Suprapubic skin (tissue), 4 donors: ENCODE results near the gene MARCHF10. TPM values are rescaled to one million over a fixed set of nuclear protein-coding genes. Genes with fewer than 3 reads are reported as not detected.
A peak's percentile ranks its signal among the peaks of the same experiment; 100 is the strongest.

Experiments used
- DNase-seq, 2 donors: peaks; one replicate each; pipeline ENCODE4 v3.0.0-alpha.2; 2019; ENCODE audit warnings: low spot score in 2 of 2
- H3K27ac ChIP-seq: fragments of 200-600 bp; sonication (generic); one replicate; pipeline ENCODE4 v1.5.1; 2019
- H3K27me3 ChIP-seq: fragments of 200-600 bp; sonication (generic); one replicate; pipeline ENCODE4 v1.5.1; 2019
- H3K36me3 ChIP-seq: fragments of 200-600 bp; sonication (generic); one replicate; pipeline ENCODE4 v1.5.1; 2019
- H3K4me1 ChIP-seq: fragments of 200-600 bp; sonication (generic); one replicate; pipeline ENCODE4 v1.5.1; 2019
- H3K4me3 ChIP-seq: fragments of 200-600 bp; sonication (generic); one replicate; pipeline ENCODE4 v1.5.1; 2019; ENCODE audit warnings: mild to moderate bottlenecking
- H3K9me3 ChIP-seq: fragments of 200-600 bp; sonication (generic); one replicate; pipeline ENCODE4 v1.5.1; 2019
- CTCF ChIP-seq, 2 donors: fragments of 200-600 bp in 1 of 2; fragments of 450-650 bp in 1 of 2; sonication (generic) in 1 of 2; IDR thresholded peaks; one replicate each; pipeline ENCODE4 v1.5.1; 2016 to 2019; ENCODE audit warnings: antibody characterized with exemption in 2 of 2, mild to moderate bottlenecking in 1 of 2, moderate library complexity in 1 of 2
- EP300 ChIP-seq: sonication (generic); formaldehyde crosslinking; IDR thresholded peaks from one replicate; pipeline ENCODE4 v1.6.1; 2017; ENCODE audit warnings: antibody characterized with exemption
- POLR2A ChIP-seq, 2 donors: fragments of 450-650 bp; IDR thresholded peaks; one replicate each; pipeline ENCODE4 v1.6.1; 2017; ENCODE audit warnings: antibody characterized with exemption in 2 of 2, mild to moderate bottlenecking in 2 of 2, moderate library complexity in 2 of 2
- POLR2AphosphoS5 ChIP-seq, 3 donors: sonication (generic); formaldehyde crosslinking; IDR thresholded peaks; one replicate each; pipeline ENCODE4 v1.6.1; 2017; ENCODE audit warnings: antibody characterized with exemption in 3 of 3
- WGBS: methylation state at CpG from one replicate; pipeline ENCODE4 v1.1.5; 2018; 5-methylcytosine and 5-hydroxymethylcytosine counted together
- total RNA-seq, 4 donors: library from RNA; depleted of rRNA; stranded (reverse); fragments of >200 nt; gene quantifications; one replicate each; pipeline ENCODE4 v1.1.0, GENCODE V29; 2016

Gene MARCHF10
- not detected for total RNA-seq

- 15% methylated on average over 56 of the region's 57 CpGs for WGBS
- Histone ChIP-seq H3K4me3 (peak within 1 kb of the TSS; percentile 27), H3K4me1 (peaks cover 8% of the 10 kb centered on the region), H3K36me3 (no peaks in the 10 kb centered on the region), H3K9me3 (no peaks in the 10 kb centered on the region), H3K27me3 (peaks cover 15% of the 10 kb centered on the region), H3K27ac (no peak within 1 kb of the TSS)
- DNase-seq: no peak
- no peak for TF ChIP-seq CTCF (IDR thresholded peaks at IDR 0.05)
- no peak for TF ChIP-seq POLR2A (IDR thresholded peaks at IDR 0.05)
- TF ChIP-seq EP300: no peak
- no peak for TF ChIP-seq POLR2AphosphoS5 (IDR thresholded peaks at IDR 0.05)
Measured at GRCh38 chr17:62807812-62808575, at the start of gene MARCHF10. TSS of gene MARCHF10 (minus strand) at chr17:62808314. CDS start at chr17:62801735, 6,579 bp downstream.

GRCh38 chr17:62857526-62857925 is 49.4 kb upstream of the MARCHF10 start:
- H3K27me3 ChIP-seq: no peaks in the 10 kb centered on the region
- DNase-seq: no peak
- H3K9me3 ChIP-seq: no peaks in the 10 kb centered on the region
- 86% methylated on average over 6 of the region's 6 CpGs for WGBS
- H3K4me3 ChIP-seq: no peak overlapping the region
- H3K4me1 ChIP-seq: peaks cover 3% of the 10 kb centered on the region
- TF ChIP-seq CTCF (IDR thresholded peaks at IDR 0.05) (no peak), POLR2AphosphoS5 (IDR thresholded peaks at IDR 0.05) (no peak), POLR2A (IDR thresholded peaks at IDR 0.05) (no peak), EP300 (no peak)
- H3K36me3 ChIP-seq: no peaks in the 10 kb centered on the region
- H3K27ac ChIP-seq: no peak overlapping the region

- no peak for DNase-seq
- 81% methylated on average over 3 of the region's 3 CpGs for WGBS
- H3K36me3 ChIP-seq: no peaks in the 10 kb centered on the region
- peaks cover 3% of the 10 kb centered on the region for H3K4me1 ChIP-seq
- H3K27ac ChIP-seq: no peak overlapping the region
- H3K4me3 ChIP-seq: no peak overlapping the region
- H3K9me3 ChIP-seq: no peaks in the 10 kb centered on the region
- H3K27me3 ChIP-seq: no peaks in the 10 kb centered on the region
- no peak for TF ChIP-seq CTCF (IDR thresholded peaks at IDR 0.05)
- no peak for TF ChIP-seq EP300
- no peak for TF ChIP-seq POLR2A (IDR thresholded peaks at IDR 0.05)
- TF ChIP-seq POLR2AphosphoS5 (IDR thresholded peaks at IDR 0.05): no peak
Measured at GRCh38 chr17:62856594-62856993, 48.5 kb upstream of the MARCHF10 start.

- H3K9me3 ChIP-seq: no peaks in the 10 kb centered on the region
- H3K27ac ChIP-seq: no peak overlapping the region
- DNase-seq: no peak
- TF ChIP-seq CTCF (IDR thresholded peaks at IDR 0.05) (no peak), POLR2AphosphoS5 (IDR thresholded peaks at IDR 0.05) (no peak), POLR2A (IDR thresholded peaks at IDR 0.05) (no peak), EP300 (no peak)
- H3K4me1 ChIP-seq: peaks cover 3% of the 10 kb centered on the region
- no peaks in the 10 kb centered on the region for H3K36me3 ChIP-seq
- no peak overlapping the region for H3K4me3 ChIP-seq
- WGBS: 65% methylated on average over 5 of the region's 5 CpGs
- no peaks in the 10 kb centered on the region for H3K27me3 ChIP-seq
Measured at GRCh38 chr17:62855156-62855555, 47.0 kb upstream of the MARCHF10 start.

- WGBS: 52% methylated on average over 6 of the region's 6 CpGs
- Histone ChIP-seq H3K36me3 (no peaks in the 10 kb centered on the region), H3K27me3 (no peaks in the 10 kb centered on the region), H3K4me1 (peaks cover 3% of the 10 kb centered on the region), H3K27ac (no peak overlapping the region), H3K9me3 (no peaks in the 10 kb centered on the region), H3K4me3 (no peak overlapping the region)
- no peak for TF ChIP-seq EP300
- TF ChIP-seq POLR2AphosphoS5 (IDR thresholded peaks at IDR 0.05): no peak
- no peak for TF ChIP-seq CTCF (IDR thresholded peaks at IDR 0.05)
- TF ChIP-seq POLR2A (IDR thresholded peaks at IDR 0.05): no peak
- DNase-seq: no peak
Measured at GRCh38 chr17:62854098-62854680, 46.1 kb upstream of the MARCHF10 start.
